ENCODE measurements around the gene CDC42BPB.

DNA sequence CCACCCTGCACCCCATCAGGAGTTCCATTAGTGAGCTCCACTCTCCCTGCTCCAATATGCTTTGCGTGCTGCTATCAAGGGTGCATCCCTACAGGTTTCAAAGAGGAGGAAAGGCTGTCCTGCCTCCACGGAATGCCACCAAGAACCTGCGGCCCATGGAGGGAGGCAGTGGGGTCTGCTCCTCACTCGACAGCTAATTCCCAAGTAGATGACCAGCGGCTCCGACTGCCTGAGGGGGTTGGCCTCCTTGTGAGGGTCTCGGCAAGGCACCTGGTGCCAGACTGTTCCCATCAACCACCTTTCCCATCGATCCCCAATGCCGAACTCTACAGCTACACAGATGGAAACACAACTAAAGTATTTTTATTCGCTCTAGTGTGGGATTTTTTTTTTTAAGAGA lies 98.9 kb downstream of the CDC42BPB start:
- TF ChIP-seq EZH2 (IDR thresholded peaks at IDR 0.05; ENCODE audit: insufficient read depth, poor library complexity, severe bottlenecking) = no peak
- TF ChIP-seq EZH2phosphoT487 (IDR thresholded peaks at IDR 0.05; ENCODE audit: insufficient read depth, low read depth) = no peak

Data from GM23248 (cell line).